PC-3 (cell line): ENCODE results near the gene PREP. TPM values are rescaled to one million over a fixed set of nuclear protein-coding genes. Genes with fewer than 3 reads are reported as not detected.

Experiments
- ATAC-seq: fragments of 200-7000 bp; cut with Tn5 transposase; 2 replicates; pipeline ENCODE4 v1.9.1; 2020; ENCODE audit warnings: mild to moderate bottlenecking, moderate library complexity
- BruUV-seq: library from RNA; stranded (reverse); fragments of 400-500 nt; replicated peaks from 2 replicates; lab custom pipeline; 2021; lab: Mats Ljungman, UMichigan
- CTCF ChIA-PET: fragments of 300-600 bp; sonication (Branson Sonifier 250); formaldehyde crosslinking; loops from one replicate; lab custom pipeline; 2022; ENCODE audit warnings: antibody characterized with exemption; lab: Charles Lee
- POLR2A ChIA-PET: fragments of 300-600 bp; sonication (Branson Sonifier 250); formaldehyde crosslinking; loops from one replicate; lab custom pipeline; 2022; ENCODE audit warnings: antibody characterized with exemption; ENCODE audit not compliant: unreplicated experiment; lab: Charles Lee
- DNase-seq: peaks from one replicate; pipeline ENCODE4 v3.0.0-alpha.2; 2015
- H2AFZ ChIP-seq: fragments of 300-600 bp; sonication (generic); 2 replicates; pipeline ENCODE4 v1.6.0; 2016; ENCODE audit warnings: antibody characterized with exemption, low read length
- H3F3A ChIP-seq: fragments of 300-600 bp; sonication (generic); one replicate; pipeline ENCODE4 v1.6.0; 2017; ENCODE audit warnings: antibody characterized with exemption, low read length, control low read depth, mild to moderate bottlenecking; ENCODE audit not compliant: unreplicated experiment
- H3K27ac ChIP-seq: fragments of 300-600 bp; sonication (generic); 2 replicates; pipeline ENCODE4 v1.5.1; 2016; ENCODE audit warnings: mild to moderate bottlenecking, low read length
- H3K27me3 ChIP-seq: fragments of 300-600 bp; sonication (generic); 2 replicates; pipeline ENCODE4 v1.6.1; 2016; ENCODE audit warnings: low read length, mixed read lengths
- H3K36me3 ChIP-seq: fragments of 300-600 bp; sonication (generic); 2 replicates; pipeline ENCODE4 v1.6.1; 2016; ENCODE audit warnings: low read depth, mixed run types, low read length, mixed read lengths
- H3K4me1 ChIP-seq: fragments of 300-600 bp; sonication (generic); 2 replicates; pipeline ENCODE4 v1.5.1; 2016; ENCODE audit warnings: low read length; ENCODE audit not compliant: insufficient read depth
- H3K4me2 ChIP-seq: fragments of 300-600 bp; sonication (generic); 2 replicates; pipeline ENCODE4 v1.6.0; 2016; ENCODE audit warnings: low read length
- H3K4me3 ChIP-seq: fragments of 300-600 bp; sonication (generic); 2 replicates; pipeline ENCODE4 v1.5.1; 2016; ENCODE audit warnings: mild to moderate bottlenecking, low read length, mixed read lengths
- H3K79me2 ChIP-seq: fragments of 300-600 bp; sonication (generic); 2 replicates; pipeline ENCODE4 v1.6.1; 2017; ENCODE audit warnings: low read length, mixed read lengths
- H3K9ac ChIP-seq: fragments of 300-600 bp; sonication (generic); 2 replicates; pipeline ENCODE4 v1.6.0; 2016; ENCODE audit warnings: mild to moderate bottlenecking, low read length
- H3K9me2 ChIP-seq: fragments of 300-600 bp; sonication (generic); replicated peaks from 2 replicates; pipeline ENCODE4 v1.6.1; 2016; ENCODE audit warnings: mixed run types, low read length, mixed read lengths
- H3K9me3 ChIP-seq: fragments of 300-600 bp; sonication (generic); 2 replicates; pipeline ENCODE4 v1.6.1; 2016; ENCODE audit warnings: low read length, mixed read lengths
- H4K20me1 ChIP-seq: fragments of 300-600 bp; sonication (generic); 2 replicates; pipeline ENCODE4 v1.6.1; 2016; ENCODE audit warnings: low read length, mixed read lengths
- CTCF ChIP-seq: fragments of 300-600 bp; sonication (generic); conservative IDR thresholded peaks from 2 replicates; pipeline ENCODE4 v1.5.1; 2017; ENCODE audit warnings: antibody characterized with exemption, low read depth, mild to moderate bottlenecking, low read length
- EZH2 ChIP-seq: fragments of 300-600 bp; sonication (generic); IDR thresholded peaks from one replicate; pipeline ENCODE4 v1.6.1; 2017; ENCODE audit warnings: antibody characterized with exemption, mild to moderate bottlenecking, low read length; ENCODE audit not compliant: unreplicated experiment
- EZH2phosphoT487 ChIP-seq: fragments of 300-600 bp; sonication (generic); IDR thresholded peaks from 2 replicates; pipeline ENCODE4 v1.6.1; 2018; ENCODE audit warnings: mild to moderate bottlenecking, antibody characterized with exemption, low read length, borderline replicate concordance
- intact Hi-C: fragments of 100-400 bp; cut with micrococcal nuclease; formaldehyde crosslinking; loops from 2 replicates; pipeline ENCODE4 v1.9.0; 2023
- total RNA-seq: library from RNA; depleted of rRNA; stranded (reverse); fragments of >200 nt; gene quantifications from 2 replicates; pipeline ENCODE4 v1.2.3, GENCODE V29; 2014

Gene PREP
- total RNA-seq, 1 experiment from 2014 or later, result 16.9 TPM

GRCh38 chr6:105301756-105302616 is 100.9 kb downstream of the PREP start:
- CTCF ChIA-PET, result interaction anchor here (0.7 to 1.3 kb wide), 2 partner anchors 61 to 126 kb away, joined by 4 to 6 read pairs; no protein-coding TSS in a partner anchor
- Histone ChIP-seq H3K36me3 (no peaks in the 10 kb centered on the region), H3K79me2 (no peaks in the 10 kb centered on the region), H3K4me3 (peak overlapping the region; percentile 34; the same call in 1 of the 2 replicates), H3K27me3 (no peaks in the 10 kb centered on the region), H3K4me1 (peaks cover 10% of the 10 kb centered on the region; the same call in 1 of the 2 replicates), H3K9ac (peak overlapping the region; percentile 23; the same call in 1 of the 2 replicates), H3K9me3 (no peaks in the 10 kb centered on the region), H3K4me2 (peak overlapping the region; percentile 77), H3K9me2 (no peaks in the 10 kb centered on the region), H2AFZ (peak overlapping the region; percentile 72), H3K27ac (peak overlapping the region; percentile 47), H3F3A (no peaks in the 10 kb centered on the region), H4K20me1 (no peaks in the 10 kb centered on the region)
- POLR2A ChIA-PET, result no interaction called here
- peak; percentile 95 for ATAC-seq
- intact Hi-C loops, result loop anchor here (2.0 to 10.0 kb wide), 3 partner anchors 123 to 307 kb away; no protein-coding TSS in a partner anchor
- DNase-seq, result peak; percentile 60
- BruUV-seq, result no TSS peak
- TF ChIP-seq EZH2phosphoT487 (no peak), EZH2 (no peak), CTCF (no peak)

- Histone ChIP-seq H3K79me2 (no peaks in the 10 kb centered on the region), H2AFZ (no peak overlapping the region), H3K27ac (no peak overlapping the region), H3K4me1 (peaks cover 10% of the 10 kb centered on the region; the same call in 1 of the 2 replicates), H3K9me3 (no peaks in the 10 kb centered on the region), H4K20me1 (no peaks in the 10 kb centered on the region), H3K36me3 (no peaks in the 10 kb centered on the region), H3K9me2 (no peaks in the 10 kb centered on the region), H3K9ac (no peak overlapping the region), H3K27me3 (no peaks in the 10 kb centered on the region), H3K4me3 (no peak overlapping the region), H3K4me2 (no peak overlapping the region), H3F3A (no peaks in the 10 kb centered on the region)
- ChIA-PET POLR2A (no interaction called here), CTCF (no interaction called here)
- intact Hi-C loops, result loop anchor here (10.0 kb wide), 1 partner anchor 306 kb away; no protein-coding TSS in a partner anchor
- no TSS peak for BruUV-seq
- no peak for ATAC-seq
- TF ChIP-seq EZH2phosphoT487, result no peak
- DNase-seq, result no peak
Measured at GRCh38 chr6:105301072-105301503, 101.8 kb downstream of the PREP start.

- no peak overlapping the region for H3K9ac ChIP-seq
- POLR2A ChIA-PET, result no interaction called here
- no peaks in the 10 kb centered on the region for H3K27me3 ChIP-seq
- BruUV-seq, result no TSS peak
- intact Hi-C loops, result loop anchor here (10.0 kb wide), 1 partner anchor 305 kb away; no protein-coding TSS in a partner anchor
- no peaks in the 10 kb centered on the region for H3F3A ChIP-seq
- no peak overlapping the region for H2AFZ ChIP-seq
- no peak for ATAC-seq
- TF ChIP-seq CTCF (no peak), EZH2phosphoT487 (no peak), EZH2 (no peak)
- CTCF ChIA-PET, result interaction anchor here (0.6 kb wide), 1 partner anchor 62 kb away, joined by 8 read pairs; no protein-coding TSS in a partner anchor
- H4K20me1 ChIP-seq, result no peaks in the 10 kb centered on the region
- H3K27ac ChIP-seq, result no peak overlapping the region
- H3K79me2 ChIP-seq, result no peaks in the 10 kb centered on the region
- no peak overlapping the region for H3K4me3 ChIP-seq
- H3K9me2 ChIP-seq, result no peaks in the 10 kb centered on the region
- no peaks in the 10 kb centered on the region for H3K36me3 ChIP-seq
- H3K9me3 ChIP-seq, result no peaks in the 10 kb centered on the region
- peaks cover 10% of the 10 kb centered on the region; the same call in 1 of the 2 replicates for H3K4me1 ChIP-seq
- no peak overlapping the region for H3K4me2 ChIP-seq
- no peak for DNase-seq
Measured at GRCh38 chr6:105300090-105300489, 102.8 kb downstream of the PREP start.
